ENCODE data around the gene SEMA4D. TPM values are rescaled to one million over a fixed set of nuclear protein-coding genes. Genes with fewer than 3 reads are reported as not detected.

Gene SEMA4D
- total and polyA plus RNA-seq, 9 of the 15 experiments (the other 6 are each of a cell fraction or from before 2014, with no cell fraction given) = 0.38 to 5.1 (median 1.8) TPM

- CTCF ChIA-PET (ENCODE audit: low intra/inter-chr PET ratio) = no interaction called here
Observed at GRCh38 chr9:89478821-89479668, 18.9 kb downstream of the SEMA4D start.

More at GRCh38 chr9:89478821-89479668, 18.9 kb downstream of the SEMA4D start:
- POLR2A ChIA-PET = interaction anchor here (0.6 kb wide), 1 partner anchor 905 kb away, joined by 3 read pairs; no protein-coding TSS in a partner anchor
- Histone ChIP-seq H3K9me1 (ENCODE audit: control insufficient read depth, insufficient read depth, low read length) (no peaks in the 10 kb centered on the region), H3K27ac (ENCODE audit: extremely low read depth, low read depth, low read length) (no peak overlapping the region), H4K20me1 (replicated peaks; ENCODE audit: control insufficient read depth, insufficient read depth, low read length) (no peaks in the 10 kb centered on the region), H3K27me3 (ENCODE audit: control insufficient read depth in 2 of 2, insufficient read depth in 2 of 2, low read length in 2 of 2) (peaks cover 0 to 26% of the 10 kb centered on the region in 2 experiments; a peak in 3 of 5 replicates), H3K4me2 (ENCODE audit: insufficient read depth, low read length) (no peak overlapping the region), H3K4me3 (no peak overlapping the region), H3K9me3 (replicated peaks; ENCODE audit: control insufficient read depth, insufficient read depth, low read depth, low read length) (no peaks in the 10 kb centered on the region), H2AFZ (ENCODE audit: low read depth, low read length) (no peak overlapping the region), H3K36me3 (ENCODE audit: control insufficient read depth, insufficient read depth, low read length) (no peaks in the 10 kb centered on the region), H3K4me1 (replicated peaks in 1 of 2; ENCODE audit: control insufficient read depth in 2 of 2, insufficient read depth in 2 of 2, low read length in 2 of 2) (no peaks in the 10 kb centered on the region), H3K9ac (ENCODE audit: insufficient read depth in 1 of 2, low read depth in 2 of 2, low read length in 2 of 2) (no peak overlapping the region), H3K79me2 (ENCODE audit: control insufficient read depth, insufficient read depth, low read length) (no peaks in the 10 kb centered on the region)
- BruUV-seq (replicated peaks) = TSS peak; percentile 82
- WGBS (ENCODE audit: insufficient coverage, low coverage, missing lambda C conversion rate) = 15% methylated on average over 9 of the region's 16 CpGs
- FAIRE-seq (no peak), DNase-seq (ENCODE audit: extremely low read depth in 1 of 4, low spot score in 3 of 4) (no peak), ATAC-seq (no peak)
- TF ChIP-seq DACH1 (IDR thresholded peaks at IDR 0.05; ENCODE audit: partially characterized antibody) (no peak), RBFOX2 (IDR thresholded peaks at IDR 0.05; ENCODE audit: low read depth, low read length) (peak; percentile 23; the same call in 1 of the 2 replicates), TFAP4 (CRISPR knock-in tag; IDR thresholded peaks at IDR 0.05; ENCODE audit: borderline replicate concordance) (peak; percentile 37; the same call in 1 of the 2 replicates)
- in situ Hi-C loops (cut with MboI) (no loop called here), intact Hi-C loops (cut with micrococcal nuclease) (no loop called here)

All from K562 (cell line).